ENCODE results near the gene CHMP5. TPM values are rescaled to one million over a fixed set of nuclear protein-coding genes. Genes with fewer than 3 reads are reported as not detected.

The CHMP5 gene
- total RNA-seq, 1 donor from 2014 or later = 76.7 TPM

DNA sequence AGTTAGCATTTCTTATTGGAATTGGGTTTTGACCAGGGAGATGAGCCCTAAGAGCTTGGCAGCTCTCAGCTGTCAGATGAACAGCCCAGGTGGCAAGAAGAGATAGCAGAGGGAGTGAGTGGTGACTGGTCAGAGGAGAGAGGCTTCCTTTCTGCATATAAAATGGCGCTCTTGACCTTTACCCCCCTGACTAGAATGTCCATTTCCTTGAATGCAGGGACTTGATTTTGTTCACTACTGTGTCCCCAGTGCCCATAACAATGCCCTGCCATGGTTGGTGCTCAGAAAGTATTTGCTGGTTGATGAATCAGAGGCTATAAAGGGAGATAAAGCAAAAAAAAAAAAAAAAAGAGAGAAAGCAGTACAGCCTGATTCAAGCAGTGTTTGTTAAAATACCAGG, 7.2 kb downstream of the CHMP5 start:
- DNase-seq (ENCODE audit: low read depth) = peak; percentile 50
- no peak overlapping the region for H3K4me3 ChIP-seq (ENCODE audit: low read depth, low read length)
- TF ChIP-seq CTCF (conservative IDR thresholded peaks at IDR 0.05; ENCODE audit: low read depth, low read length) = no peak

- no peak overlapping the region for H3K4me3 ChIP-seq (ENCODE audit: low read depth, low read length)
- no peak for DNase-seq (ENCODE audit: low read depth)
- TF ChIP-seq CTCF (conservative IDR thresholded peaks at IDR 0.05; ENCODE audit: low read depth, low read length) = no peak
Measured at GRCh38 chr9:33273266-33273971, 8.6 kb downstream of the CHMP5 start.

DNA sequence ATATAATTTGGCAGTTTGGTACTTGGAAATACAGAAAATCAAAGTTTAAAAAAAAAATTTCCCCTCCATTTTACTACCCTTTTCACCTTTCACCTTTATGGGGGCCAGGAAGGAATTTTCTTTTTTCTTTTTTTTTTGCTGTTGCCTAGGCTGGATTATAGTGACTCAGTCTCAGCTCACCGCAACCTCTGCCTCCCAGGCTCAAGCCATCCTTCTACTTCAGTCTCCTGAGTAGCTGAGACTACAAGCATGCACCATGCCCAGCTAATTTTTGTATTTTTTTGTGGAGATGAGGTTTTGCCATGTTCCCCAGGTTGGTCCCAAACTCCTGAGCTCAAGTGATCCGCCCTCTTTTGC, 9.1 kb downstream of the CHMP5 start:
- DNase-seq (ENCODE audit: low read depth) = no peak
- TF ChIP-seq CTCF (conservative IDR thresholded peaks at IDR 0.05; ENCODE audit: low read depth, low read length) = no peak
- no peak overlapping the region for H3K4me3 ChIP-seq (ENCODE audit: low read depth, low read length)

DNA sequence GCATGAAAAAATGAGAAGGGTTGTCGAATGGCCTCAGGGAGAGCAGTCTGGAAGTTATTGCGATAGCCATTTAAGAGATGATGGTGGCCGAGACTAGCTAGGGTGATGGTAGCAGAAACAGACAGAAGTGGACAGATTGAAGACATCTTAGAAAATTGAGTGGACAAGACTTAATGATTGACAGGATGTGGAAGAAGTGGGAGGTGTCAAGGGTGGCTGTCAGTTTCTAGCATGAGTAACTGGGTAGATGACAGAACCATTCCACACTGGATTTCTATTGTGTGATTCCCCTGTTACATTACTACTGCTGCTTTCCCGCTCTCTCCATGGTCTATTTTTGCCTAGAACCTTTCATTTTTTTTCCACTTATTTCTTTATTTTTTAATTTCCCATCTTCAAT, 12.6 kb downstream of the CHMP5 start:
- no peak for DNase-seq (ENCODE audit: low read depth)
- no peak overlapping the region for H3K4me3 ChIP-seq (ENCODE audit: low read depth, low read length)
- no peak for TF ChIP-seq CTCF (conservative IDR thresholded peaks at IDR 0.05; ENCODE audit: low read depth, low read length)

DNA sequence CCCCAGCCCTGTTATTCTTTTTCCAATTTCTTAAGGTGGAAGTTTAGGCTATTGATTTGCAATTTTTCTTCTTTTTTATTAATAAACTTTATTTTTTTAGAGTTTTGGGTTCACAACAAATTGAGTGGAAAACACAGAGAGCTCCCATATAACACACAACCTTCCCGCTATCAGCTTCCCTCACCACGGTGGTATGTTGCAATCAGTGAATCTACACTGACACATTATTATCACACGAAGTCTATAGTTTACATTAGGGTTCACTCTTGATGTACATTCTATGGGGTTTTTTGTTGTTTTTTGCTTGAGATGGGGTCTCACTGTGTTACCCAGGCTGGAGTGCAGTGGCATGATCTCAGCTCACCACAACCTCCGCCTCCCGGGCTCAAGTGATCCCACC, 20.7 kb downstream of the CHMP5 start:
- no peak for DNase-seq (ENCODE audit: low read depth)
- TF ChIP-seq CTCF (conservative IDR thresholded peaks at IDR 0.05; ENCODE audit: low read depth, low read length) = no peak
- H3K4me3 ChIP-seq (ENCODE audit: low read depth, low read length) = no peak overlapping the region

DNA sequence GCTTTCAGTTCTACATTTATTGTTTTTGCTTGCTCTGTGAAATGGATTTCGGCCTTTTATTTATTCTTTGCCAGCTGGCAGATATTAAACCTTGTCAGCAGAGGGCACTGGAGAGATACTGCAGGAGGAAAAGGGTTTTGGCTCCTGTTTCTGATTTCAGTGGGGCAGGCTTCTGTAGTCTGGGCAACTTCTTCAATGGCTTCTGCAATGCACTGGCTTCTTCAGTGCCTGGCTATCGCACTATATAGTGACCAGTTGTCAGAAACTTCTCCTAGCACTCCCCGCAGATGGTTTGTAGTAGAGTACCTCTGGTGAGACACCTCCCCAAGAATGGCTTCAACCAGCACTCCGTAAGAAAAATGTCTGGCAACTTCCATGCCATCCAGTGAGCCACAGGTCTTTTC, 22.2 kb downstream of the CHMP5 start:
- no peak for DNase-seq (ENCODE audit: low read depth)
- TF ChIP-seq CTCF (conservative IDR thresholded peaks at IDR 0.05; ENCODE audit: low read depth, low read length) = peak; percentile 84
- H3K4me3 ChIP-seq (ENCODE audit: low read depth, low read length) = no peak overlapping the region

DNA sequence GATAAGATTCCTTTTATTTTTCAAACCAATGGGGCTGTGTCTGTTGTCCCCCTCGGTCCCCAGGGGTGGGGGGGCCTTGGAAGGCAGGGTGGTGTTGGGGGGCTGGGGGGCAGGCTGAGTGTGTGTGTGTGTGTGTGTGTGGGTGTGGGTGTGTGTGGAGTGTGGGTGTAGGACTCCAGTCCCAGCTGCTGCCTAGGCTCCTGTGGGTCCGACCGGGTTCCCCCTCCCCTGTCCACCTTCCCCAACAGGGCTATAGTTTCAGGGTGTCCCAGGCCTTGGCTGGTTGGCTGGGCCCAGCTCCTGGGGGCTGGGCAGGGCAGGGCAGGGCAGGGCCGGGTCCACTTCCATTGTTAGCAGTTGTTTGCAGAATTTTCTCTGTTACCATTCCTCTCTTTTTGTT, 23.4 kb downstream of the CHMP5 start:
- no peak for DNase-seq (ENCODE audit: low read depth)
- no peak for TF ChIP-seq CTCF (conservative IDR thresholded peaks at IDR 0.05; ENCODE audit: low read depth, low read length)
- no peak overlapping the region for H3K4me3 ChIP-seq (ENCODE audit: low read depth, low read length)

Data from epithelial cell of proximal tubule (primary cell).